CD4-positive, alpha-beta T cell treated with Interleukin-4 for 1 hour (primary cell): ENCODE data around the gene ARHGAP31.
"Not testable (repeated sequence)": the region's sequence is repeated elsewhere in the genome, so short reads cannot be mapped to it uniquely, and the experiment has no call there.

ENCODE experiments used
- DNase-seq, 2 donors: peaks; one replicate each; pipeline ENCODE4 v3.0.0-alpha.2; 2020 to 2022

Gene ARHGAP31

DNA sequence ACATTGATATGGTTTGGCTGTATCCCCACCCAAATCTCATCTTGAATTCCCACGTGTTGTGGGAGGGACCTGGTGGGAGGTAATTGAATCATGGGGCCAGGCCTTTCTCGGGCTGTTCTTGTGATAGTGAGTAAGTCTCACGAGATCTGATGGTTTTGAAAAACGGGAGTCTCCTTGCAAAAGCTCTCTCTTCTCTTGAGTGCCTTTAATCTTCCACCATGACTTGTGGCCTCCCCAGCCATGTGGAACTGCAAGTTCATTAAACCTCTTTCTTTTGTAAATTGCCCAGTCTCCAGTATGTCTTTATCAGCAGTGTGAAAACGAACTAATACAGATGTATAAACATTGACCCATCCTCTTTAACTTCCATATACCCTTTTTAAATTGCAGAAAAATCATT is 26.6 kb downstream of the ARHGAP31 start:
- DNase-seq = not testable (repeated sequence)

DNA sequence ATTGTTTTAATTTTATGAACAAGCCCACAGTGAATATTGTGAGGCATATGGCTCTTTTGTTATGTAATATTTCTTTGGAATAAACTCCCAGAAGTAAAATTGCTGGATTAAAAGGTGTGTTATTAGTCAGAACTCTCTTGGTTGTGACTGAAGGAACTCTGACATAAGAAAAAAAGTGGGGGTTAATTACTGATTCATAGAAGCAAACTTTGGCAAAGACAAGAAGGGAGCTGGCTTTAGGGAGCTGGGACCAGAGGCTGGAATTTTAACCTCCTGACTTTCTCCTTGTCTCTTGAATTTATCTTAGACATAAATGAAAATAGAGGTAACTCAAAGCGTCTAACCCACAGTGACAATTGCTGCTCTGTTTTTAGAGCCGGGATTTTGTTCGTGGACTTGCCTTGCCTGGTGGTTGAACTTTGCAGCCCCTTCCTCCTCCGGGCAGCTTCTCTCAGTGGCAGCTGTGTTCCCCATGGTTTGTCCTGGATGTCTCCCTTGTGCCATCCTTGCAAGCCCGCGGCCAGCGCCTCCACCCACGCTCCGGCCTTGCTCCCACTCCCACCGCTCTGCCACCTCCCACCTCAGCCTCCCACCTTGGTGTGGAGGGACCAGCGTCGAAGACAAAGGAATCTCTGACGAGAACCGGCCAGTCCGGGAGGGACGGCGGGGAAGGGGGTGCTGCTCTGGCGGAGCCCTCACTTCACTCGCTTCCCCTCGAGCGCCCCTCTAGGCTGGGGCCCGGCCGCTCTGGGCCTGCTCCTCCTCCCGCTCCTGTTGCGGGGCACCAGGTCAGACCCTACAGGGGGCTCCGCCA is 28.0 kb downstream of the ARHGAP31 start:
- no peak for DNase-seq

DNA sequence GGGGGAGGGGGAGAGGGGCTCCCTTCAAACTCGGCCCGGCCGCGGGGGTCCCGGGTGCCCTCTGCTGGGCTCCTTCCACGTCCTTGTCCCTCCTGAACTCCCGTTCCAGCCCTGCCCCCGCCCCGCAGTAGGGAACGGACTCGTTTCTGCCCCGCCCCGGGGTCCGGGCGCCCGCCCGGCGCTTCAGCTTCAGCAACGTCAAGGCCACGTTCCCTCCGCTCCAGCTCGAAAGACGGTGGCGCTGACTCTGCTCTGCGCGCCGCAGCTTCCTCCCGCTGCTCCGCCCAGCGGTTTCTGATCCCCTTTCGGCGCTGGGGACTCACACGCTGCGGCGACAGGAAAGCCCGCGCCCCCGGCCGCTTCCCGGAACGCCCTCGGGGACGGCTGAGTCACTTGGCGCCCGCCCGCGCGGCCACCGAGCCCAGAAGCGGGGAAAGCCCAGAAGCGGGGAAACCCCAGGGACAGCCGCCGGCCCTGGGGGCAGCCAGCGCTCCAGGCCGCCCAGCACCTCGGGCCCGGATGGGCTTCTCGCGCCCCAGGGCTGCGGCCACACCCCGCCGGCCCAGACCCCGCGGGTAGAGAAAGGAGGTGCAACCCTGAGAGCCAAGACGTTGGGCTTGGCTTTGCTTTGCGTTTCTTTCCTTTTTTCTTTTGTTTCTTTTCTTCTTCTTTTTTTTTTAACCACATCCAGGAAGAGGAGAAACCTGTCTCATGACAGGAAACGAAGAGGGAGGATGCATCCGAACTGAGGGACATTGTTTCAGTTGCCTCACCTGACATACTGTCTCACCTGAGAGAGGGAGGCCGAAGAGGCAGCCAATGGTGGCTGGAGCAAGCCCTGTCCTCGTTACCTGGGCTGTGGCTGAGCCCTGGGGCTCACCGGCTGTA is 28.9 kb downstream of the ARHGAP31 start:
- peak; percentile 91 to 93 for DNase-seq

DNA sequence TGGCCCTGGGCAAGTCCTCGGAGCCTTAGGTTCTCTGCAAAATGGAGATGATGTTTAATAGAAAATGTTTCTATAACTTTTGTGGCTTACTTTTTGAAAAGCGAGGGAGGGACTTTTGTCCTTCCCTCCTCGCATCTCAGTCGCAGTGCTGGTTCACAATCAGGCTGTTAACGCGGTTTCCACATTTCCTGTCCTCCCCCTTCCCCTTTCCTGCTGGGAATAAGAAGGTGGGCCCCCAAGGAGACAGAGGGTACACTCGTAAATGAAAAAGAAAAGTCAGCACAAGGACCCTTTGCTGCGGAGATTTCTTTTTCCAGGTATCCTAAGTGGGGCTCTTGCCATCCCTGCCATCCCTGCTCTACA is 29.5 kb downstream of the ARHGAP31 start:
- no peak for DNase-seq

DNA sequence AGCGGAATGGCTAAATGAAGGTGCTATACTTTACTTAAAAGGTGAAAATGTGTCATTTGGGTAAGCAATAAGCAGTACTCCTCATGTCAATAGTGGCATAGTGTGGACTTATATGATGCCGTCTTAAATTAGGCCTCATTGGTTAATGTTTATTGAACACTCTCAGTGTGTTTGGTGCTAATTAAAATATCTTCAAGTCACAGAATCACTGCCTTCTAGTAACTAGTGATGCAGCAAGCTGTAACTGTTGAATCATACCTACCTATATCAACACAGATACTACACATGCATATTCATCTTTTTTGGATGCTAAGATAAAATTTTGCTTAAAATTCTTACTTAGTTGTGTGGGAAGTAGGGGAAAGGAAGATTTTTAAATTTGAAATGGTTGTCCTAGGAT is 30.7 kb downstream of the ARHGAP31 start:
- DNase-seq = no peak

DNA sequence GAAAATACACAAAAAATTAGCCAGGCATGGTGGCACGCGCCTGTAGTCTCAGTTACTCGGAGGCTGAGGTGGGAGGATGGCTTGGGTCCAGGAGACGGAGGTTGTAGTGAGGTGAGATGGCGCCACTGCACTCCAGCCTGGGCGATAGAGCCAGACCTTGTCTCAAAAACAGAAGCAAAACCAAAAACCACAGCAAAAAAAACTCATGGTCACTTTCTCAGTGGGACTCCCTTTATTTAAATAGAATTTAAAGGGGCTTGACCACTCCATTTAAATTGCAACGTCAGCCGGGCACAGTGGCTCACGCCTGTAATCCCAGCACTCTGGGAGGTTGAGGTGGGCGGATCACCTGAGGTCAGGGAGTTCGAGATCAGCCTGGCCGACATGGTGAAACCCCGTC is 32.8 kb downstream of the ARHGAP31 start:
- DNase-seq = no peak

DNA sequence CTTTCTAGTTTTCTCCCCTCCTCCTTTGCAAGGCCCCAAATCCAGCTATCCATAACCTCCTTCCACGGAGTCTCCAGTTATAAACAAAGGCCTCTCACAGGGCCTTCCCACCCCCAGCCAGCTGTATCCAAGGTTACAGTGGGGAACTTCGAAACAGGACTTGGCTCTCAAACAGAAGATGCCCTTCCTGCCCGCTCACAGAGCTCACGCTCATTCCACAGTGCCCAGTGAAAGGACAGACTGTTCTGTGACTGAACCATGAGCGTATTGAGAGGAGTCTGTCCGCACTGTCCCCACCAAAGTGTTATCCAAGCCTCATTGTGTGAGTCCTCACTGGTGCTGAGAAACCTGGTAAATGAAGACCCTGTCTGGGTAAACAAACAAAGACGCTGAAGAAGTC is 35.4 kb downstream of the ARHGAP31 start:
- no peak for DNase-seq

DNA sequence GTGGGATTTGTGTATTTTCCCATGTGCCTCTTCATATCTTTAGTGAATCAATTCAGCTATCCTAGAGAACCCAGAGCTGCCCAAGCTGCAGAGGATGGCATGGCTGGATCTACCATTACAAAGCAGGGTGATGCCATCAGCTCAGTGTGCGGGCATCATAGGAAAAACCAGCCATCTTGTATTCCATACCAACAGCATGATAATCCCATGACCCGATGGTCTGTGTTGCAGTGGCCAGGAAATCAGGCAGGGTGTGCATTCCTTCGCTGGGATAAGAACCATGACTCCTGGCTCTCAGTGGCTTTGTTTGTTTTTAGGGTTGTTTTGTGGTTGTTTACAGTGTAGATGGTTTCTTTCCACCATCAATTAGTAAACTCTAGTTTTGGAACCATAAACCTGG is 36.0 kb downstream of the ARHGAP31 start:
- DNase-seq = no peak

DNA sequence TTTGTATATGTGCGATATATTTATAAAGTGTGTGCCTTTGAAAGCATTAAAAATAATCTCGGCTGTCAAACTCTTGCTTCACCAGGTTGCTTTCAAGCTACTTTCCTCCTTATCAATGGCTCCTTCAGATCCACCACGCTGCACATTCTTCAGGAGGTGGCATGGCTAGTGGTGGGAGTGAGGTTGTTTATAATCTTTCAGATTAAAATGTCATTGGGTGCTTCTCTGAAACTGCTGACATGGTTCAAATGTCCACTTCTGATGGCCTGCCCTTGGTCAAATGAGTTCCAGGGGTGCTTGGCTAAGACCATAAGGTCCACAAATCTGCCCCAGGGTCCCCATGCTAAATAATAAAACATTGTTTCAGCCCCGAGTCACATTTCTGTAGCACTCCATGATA is 36.7 kb downstream of the ARHGAP31 start:
- DNase-seq = no peak

DNA sequence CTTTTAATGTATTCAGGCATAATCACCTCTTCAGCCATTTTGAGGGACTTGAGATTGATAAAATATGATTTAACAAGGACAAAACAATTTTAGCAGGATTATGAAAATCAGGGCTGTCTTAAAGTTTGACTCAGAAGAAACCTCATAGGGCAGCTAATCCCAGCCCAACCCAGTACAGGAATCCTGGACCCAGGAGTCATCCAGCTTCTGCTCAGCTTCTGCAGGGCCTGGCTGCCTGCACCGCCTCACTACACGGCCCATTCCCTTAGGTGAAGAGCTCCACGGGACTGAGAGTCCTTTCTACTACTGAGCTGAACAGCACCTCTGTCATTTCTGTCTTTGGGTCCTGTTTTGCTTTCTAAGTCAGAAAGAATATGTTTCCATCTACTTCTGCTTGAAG is 37.5 kb downstream of the ARHGAP31 start:
- DNase-seq = no peak

DNA sequence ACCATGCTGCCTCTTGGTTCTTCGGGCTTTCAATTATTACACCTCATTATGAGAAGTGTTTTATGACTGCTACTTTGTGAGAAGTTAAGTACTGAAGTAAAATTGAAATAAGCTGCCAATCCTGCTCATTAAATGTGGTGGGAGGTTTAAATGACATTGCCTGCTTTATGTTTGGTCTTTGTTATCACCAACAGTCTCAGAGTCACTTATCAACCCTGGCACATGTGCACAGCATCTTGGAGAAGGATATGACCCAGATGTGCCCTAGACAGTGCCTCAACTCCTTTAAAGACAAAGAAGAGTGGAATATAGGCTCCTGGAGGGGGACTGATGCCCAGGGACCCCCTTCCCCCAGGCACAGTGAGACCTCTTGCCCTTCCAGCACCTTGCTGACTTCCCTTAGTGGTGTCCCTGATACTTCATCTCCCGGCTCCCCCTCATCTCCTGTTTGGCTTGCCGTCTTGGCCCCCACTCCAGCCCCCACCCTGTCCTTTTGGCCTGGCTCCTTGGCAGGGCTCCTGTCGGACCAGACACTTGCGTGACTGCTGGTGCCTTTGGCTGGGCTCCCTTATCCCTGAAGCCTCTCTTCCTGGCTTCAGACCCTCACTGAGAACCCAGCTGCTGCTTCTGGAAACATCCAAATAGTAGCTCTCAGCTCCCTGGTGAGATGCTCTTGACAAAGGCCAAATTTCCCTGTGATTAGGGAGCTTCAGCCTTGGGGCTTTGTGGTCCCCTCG is 39.8 kb downstream of the ARHGAP31 start:
- no peak for DNase-seq

DNA sequence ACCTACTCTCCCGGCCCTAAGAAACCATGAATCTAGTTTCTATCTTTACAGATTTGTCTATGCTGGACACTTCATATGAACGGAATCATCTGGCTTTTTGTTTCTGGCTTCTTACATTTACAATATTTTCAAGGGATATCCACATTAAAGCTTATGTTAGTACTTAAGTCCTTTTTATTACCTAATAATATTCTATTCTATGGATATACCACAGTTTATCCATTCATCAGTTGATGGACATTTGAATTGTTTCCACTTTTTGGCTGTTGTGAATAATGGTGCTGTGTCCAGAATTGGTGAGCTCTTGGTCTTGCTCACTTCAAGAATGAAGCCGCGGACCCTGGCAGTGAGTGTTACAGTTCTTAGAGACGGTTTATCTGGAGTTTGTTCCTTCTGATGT is 42.6 kb downstream of the ARHGAP31 start:
- DNase-seq = no peak

DNA sequence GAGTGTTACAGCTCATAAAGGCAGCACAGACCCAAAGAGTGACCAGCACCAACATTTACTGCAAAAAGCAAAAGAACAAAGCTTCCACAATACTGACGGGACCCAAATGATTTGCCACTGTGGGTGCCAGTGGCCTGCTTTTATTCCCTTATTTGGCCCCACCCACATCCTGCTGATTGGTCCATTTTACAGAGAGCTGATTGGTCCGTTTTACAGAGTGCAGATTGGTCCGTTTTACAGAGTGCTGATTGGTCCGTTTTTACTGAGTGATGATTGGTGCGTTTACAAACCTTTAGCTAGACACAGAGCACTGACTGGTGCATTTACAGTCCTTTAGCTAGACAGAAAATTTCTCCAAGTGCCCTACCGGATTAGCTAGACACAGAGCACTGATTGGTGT is 43.2 kb downstream of the ARHGAP31 start:
- not testable (repeated sequence) for DNase-seq

DNA sequence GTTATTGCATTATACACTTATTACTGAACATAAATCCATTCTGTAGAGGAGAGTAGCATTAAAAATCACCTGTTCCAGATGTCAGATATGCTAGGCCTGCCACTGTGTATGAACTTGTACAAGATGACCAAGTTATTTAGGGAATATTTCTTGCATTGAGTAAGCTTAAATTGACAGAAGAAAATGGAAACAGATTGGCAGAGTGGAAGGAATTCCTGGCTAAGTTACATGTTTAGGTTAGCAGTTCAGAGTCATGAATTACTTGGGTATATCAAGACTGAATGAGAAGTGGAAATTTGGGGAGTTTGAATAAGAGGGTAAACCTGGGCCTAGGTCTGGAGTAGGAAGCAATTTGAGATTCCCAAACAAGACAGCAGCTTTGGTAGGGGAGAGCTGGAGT is 44.6 kb downstream of the ARHGAP31 start:
- DNase-seq = no peak

DNA sequence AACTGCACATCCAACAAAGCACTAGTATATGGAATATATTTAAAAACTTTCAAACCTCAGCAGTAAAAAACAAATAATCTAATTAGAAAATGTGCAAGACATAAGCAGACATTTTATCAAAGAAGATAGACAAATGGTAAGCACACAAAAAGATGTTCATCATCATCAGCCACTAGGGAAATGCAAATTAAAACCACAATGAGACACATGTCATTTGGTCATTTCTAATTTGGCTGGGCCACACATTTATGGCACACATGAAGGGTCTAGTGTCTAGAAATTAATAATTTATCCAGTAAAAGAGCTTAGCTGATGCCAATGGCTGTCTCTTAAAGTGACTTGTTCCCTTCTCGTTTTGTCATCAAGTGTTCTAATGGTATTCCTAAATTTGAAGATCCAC is 45.8 kb downstream of the ARHGAP31 start:
- no peak for DNase-seq

DNA sequence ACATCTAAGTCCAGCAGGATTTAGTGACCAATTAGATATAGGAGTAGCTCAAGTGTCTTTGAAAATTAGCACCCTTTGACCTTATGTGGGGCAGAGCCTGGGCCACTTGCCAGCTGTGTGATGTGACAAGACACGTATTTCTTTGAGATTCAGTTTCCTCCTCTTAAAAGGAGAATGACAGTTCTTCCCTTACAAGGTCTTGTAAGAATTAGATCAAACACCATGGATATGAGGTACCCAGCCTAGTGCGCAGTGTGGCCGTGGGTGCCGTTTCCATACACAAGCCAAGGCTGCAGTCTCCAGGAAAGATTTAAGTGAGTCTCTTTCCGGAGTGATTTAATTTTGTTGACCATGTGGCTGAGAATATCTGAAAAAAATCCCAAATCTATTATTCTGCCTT is 46.3 kb downstream of the ARHGAP31 start:
- no peak for DNase-seq

DNA sequence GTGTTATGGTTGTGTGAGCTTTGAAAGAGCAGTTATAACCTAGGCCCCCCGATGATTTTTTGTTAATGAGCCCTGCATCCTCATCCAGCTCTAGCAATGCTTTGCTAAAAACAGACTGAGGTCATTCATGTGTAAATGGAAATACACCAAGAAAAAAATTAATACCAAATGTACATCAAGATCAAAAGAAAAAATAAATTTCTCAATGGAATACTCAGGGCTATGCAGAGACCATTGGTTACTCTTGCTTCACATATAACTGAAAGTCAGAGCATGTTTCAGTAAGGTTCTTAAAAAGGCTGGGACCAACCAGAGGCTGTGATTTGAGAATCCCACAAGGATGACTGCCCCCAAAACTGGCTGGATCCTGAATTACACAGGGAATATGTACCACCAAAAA is 48.0 kb downstream of the ARHGAP31 start:
- DNase-seq = no peak

DNA sequence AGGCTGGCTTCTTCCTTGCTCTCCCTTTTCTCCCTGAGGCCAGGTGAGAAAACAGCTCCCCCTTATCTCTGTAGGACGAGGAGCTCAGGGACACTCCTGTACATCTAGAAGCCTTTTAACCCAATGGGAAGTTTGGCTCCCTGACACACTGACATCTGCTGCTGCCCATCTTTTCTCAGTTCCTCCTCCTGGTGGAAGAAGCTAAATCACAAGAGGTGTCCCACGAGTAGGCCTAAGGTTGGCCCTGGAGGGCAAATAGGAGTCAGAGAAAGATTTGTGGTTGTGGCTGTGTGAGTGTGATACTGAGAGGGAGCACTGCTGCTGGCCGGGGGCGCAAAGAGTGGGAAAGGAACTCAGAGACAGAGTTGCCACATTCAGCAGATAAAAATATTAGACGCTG is 49.5 kb downstream of the ARHGAP31 start:
- DNase-seq = no peak

DNA sequence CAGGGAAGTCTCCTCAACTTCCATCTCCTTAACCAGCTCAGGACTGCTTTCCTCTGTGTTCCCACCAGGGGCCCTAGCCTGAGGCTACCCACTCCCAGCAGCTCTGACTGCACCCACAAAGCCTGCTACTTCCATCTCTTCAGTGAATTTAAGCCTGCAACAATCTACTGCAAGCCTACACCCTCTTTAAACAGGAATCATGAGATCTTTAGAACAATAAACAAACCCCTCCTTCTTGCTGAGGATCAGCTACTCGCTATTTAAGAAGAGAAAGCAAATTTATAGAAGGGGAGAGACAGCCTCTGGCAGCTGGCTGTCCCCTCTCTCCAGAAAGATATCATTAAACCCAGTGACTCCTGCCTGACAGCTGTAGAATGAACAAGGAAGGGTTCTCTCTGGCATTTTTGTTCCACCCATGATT is 51.9 kb downstream of the ARHGAP31 start:
- no peak for DNase-seq

DNA sequence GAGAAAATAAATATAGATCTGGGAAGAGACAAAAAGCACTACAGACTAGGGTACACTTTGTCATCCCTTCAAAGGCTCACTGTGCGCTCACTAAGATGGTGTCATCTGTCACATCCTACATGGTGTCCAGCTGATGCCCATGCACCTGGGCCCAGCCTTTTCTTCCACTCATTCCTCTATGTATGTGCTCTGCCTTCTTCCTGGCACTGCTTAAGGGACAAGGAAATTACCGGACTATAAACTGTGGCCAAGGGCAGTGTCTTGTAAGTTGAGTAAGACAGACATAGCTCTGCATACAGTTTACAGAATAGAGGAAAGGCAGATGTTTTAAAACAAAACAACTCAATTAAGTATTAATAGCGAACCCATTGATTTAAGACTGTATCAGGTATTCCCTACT is 52.9 kb downstream of the ARHGAP31 start:
- no peak for DNase-seq

DNA sequence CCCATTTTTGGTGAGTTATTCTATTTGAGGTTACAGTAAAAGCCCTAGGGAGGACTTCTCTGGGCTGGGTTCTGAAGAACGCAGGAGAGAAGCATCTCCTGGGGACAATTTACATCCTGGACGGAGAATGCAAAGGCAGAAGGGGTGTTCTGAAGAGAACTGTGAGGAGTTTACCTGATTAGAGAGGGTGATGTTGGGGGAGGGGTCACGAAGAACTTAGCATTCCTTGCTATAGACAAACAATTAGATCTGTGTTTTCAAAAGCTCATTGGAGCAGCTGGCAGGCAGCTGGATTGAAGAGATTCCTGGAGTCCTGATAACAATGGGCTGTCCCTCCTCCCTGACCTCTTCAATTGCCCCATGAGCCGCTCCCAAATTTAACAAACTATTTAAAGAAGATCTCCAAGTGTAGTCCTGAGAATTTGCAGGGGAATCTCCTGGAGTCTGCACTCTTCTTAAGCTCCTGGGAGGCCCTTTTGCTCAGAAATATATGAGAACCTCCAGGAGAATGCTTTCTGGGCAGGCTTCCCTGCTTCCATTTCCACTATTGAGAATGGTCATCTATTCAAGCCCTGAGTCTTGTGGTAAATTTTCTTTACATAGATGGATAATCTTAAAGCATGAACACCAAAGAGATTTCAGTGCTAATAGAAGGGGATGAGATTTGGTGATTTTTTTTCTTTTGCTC is 55.3 kb downstream of the ARHGAP31 start:
- DNase-seq = no peak

DNA sequence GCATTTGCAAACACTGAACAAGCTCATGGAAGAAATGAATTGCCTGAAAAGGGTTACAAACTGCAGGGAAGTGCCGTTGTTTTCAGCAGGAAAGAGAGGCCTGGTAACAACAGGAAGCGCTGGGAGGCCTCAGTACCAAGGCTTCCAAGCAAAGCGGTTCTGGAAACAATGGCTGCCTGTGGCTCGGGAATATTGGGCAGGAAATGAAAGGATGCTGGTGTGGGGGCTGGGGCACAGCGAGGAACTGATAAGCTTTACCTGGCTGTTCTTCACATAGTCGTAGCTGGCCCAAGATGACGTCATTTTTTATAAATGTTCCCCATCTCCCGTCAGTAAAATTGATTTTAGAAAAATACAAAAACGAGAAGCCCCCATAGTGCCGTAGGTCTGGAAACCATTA is 55.9 kb downstream of the ARHGAP31 start:
- DNase-seq = no peak

DNA sequence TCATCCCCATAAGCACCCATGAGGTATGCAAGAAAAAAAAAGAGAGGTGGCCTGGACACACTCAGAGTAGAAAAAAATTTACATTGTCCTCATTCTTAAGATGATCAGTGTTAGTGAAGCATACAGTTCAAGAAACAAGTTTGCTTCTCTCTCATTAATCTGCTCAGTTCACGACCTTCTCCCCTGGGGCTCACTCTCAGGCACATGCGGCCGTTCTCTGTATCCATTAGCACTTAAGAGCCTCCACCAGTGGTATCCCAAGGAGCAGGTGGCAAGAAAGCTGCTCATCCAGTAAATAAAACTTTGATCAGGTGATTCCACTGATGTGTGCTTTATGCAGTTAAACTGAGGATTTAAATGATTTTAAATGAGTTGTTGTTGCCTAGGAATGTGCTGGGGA is 57.4 kb downstream of the ARHGAP31 start:
- DNase-seq = no peak
